CD4-positive, alpha-beta T cell treated with Interleukin-17A for 4 hours (primary cell): ENCODE measurements around the gene MRPS24.
"Not testable (repeated sequence)": the region's sequence is repeated elsewhere in the genome, so short reads cannot be mapped to it uniquely, and the experiment has no call there.

Source experiments
- DNase-seq: peaks from one replicate; pipeline ENCODE4 v3.0.0-alpha.2; 2020; ENCODE audit warnings: mixed read lengths

The MRPS24 gene

DNA sequence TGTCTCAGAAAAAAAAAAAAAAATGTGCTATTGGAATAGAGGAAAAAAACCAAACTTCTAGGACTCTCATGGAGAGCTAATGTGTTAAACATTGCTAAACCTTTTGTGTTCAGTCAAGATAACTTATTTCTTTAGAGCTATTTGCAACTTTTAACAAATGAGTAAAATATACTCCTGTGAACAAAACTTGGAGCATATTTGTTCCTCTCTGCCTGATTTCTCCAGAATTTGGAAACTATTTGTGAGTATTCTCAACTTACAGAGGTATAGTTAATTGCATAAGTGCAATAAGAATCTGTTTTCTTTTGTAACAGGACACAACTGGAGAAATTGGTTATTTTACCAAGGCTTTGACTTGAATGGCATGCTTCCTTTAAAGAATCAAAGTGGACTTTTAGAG lies 38.4 kb downstream of the MRPS24 start:
- DNase-seq = not testable (repeated sequence)

DNA sequence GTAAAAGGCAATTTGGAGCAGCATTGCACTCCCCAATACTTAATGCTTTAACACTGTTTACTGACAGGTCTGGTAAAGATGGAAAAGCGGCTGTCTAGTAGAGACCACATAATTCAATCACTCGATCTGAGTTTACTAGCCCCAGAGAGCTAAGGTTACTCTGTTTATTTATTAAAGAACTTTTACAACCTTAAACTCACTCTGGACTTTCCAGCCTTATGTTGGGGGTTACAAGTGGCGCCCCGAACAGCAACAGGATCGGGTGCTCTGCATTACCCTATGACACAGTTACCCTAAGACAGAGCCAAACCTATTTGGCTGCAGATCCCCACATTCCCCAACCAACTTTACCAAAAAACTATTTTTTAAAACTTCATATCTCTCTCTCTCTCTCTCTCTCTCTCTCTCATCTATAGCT lies 43.9 kb downstream of the MRPS24 start:
- DNase-seq = no peak

GRCh38 chr7:43824963-43825362 lies 44.4 kb downstream of the MRPS24 start:
- DNase-seq = no peak

DNA sequence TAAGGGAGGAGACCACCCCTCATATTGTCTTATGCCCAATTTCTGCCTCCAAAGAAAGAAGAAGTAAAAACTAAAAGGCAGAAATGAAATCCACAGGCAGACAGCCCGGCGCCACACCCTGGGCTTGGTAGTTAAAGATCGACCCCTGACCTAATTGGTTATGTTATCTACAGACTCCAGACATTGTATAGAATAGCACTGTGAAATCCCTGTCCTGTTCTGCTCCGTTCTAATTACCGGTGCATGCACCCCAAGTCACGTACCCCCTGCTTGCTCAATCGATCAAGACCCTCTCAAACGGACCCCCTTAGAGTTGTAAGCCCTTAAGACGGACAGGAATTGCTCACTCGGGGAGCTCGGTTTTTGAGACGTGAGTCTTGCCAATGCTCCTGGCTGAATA lies 44.8 kb downstream of the MRPS24 start:
- not testable (repeated sequence) for DNase-seq

- DNase-seq = no peak
Observed at GRCh38 chr7:43823941-43824340, 45.4 kb downstream of the MRPS24 start.

GRCh38 chr7:43823425-43823824 lies 45.9 kb downstream of the MRPS24 start:
- not testable (repeated sequence) for DNase-seq
